ENCODE data around the gene ELOVL7. TPM values are rescaled to one million over a fixed set of nuclear protein-coding genes. Genes with fewer than 3 reads are reported as not detected.
A peak's percentile ranks its signal among the peaks of the same experiment; 100 is the strongest.

Gene ELOVL7
- total RNA-seq = 10 to 100 TPM; 25.4 to 31.5 TPM

- H3K9ac ChIP-seq (ENCODE audit: low read depth in 2 of 2, low read length in 2 of 2) = peak within 1 kb of the TSS; percentile 70 to 86
- no peaks in the 10 kb centered on the region for H3K9me3 ChIP-seq
- peak; percentile 90 for DNase-seq
- intact Hi-C loops (cut with DNase I) = loop anchor here (10.0 kb wide), 1 partner anchor 169 kb away; no protein-coding TSS in a partner anchor
- no peaks in the 10 kb centered on the region for H3K27me3 ChIP-seq
- no peaks in the 10 kb centered on the region for H3K4me1 ChIP-seq
- no peaks in the 10 kb centered on the region for H3K36me3 ChIP-seq
- H3K4me3 ChIP-seq = peak within 1 kb of the TSS; percentile 85
- TF ChIP-seq, protein P1, sequence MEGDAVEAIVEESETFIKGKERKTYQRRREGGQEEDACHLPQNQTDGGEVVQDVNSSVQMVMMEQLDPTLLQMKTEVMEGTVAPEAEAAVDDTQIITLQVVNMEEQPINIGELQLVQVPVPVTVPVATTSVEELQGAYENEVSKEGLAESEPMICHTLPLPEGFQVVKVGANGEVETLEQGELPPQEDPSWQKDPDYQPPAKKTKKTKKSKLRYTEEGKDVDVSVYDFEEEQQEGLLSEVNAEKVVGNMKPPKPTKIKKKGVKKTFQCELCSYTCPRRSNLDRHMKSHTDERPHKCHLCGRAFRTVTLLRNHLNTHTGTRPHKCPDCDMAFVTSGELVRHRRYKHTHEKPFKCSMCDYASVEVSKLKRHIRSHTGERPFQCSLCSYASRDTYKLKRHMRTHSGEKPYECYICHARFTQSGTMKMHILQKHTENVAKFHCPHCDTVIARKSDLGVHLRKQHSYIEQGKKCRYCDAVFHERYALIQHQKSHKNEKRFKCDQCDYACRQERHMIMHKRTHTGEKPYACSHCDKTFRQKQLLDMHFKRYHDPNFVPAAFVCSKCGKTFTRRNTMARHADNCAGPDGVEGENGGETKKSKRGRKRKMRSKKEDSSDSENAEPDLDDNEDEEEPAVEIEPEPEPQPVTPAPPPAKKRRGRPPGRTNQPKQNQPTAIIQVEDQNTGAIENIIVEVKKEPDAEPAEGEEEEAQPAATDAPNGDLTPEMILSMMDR (IDR thresholded peaks at IDR 0.05) = no peak
- peak within 1 kb of the TSS; percentile 10 for H3K27ac ChIP-seq
Measured at GRCh38 chr5:60843936-60844905, at the start of gene ELOVL7. Gene ELOVL7, minus strand, starts transcription at chr5:60844269. Its CDS starts 56,872 bp downstream, at chr5:60787397.

DNA sequence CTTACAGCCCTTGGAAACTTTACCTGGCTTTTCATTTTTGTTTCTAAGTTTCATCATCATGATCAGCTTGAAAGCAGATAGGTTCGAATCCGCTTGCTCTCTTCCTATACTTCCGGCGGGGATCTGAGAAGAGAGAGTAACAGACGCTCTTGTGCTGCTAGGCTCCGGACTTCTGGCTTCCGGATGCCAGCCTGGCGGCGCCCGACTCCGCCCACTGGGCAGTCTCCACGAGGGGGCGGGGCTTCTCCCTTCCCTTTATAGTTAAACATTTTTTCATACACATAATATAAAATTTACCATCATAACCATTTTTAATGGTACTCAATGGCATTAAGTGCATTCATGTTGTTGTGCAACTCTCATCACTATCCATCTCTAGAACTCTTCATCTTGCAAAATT is 49.5 kb upstream of the ELOVL7 start:
- Histone ChIP-seq H3K4me3 (no peak overlapping the region), H3K9ac (ENCODE audit: low read depth in 2 of 2, low read length in 2 of 2) (no peak overlapping the region), H3K4me1 (no peaks in the 10 kb centered on the region), H3K9me3 (no peaks in the 10 kb centered on the region), H3K27me3 (no peaks in the 10 kb centered on the region), H3K36me3 (no peaks in the 10 kb centered on the region), H3K27ac (no peak overlapping the region)
- DNase-seq = no peak
- TF ChIP-seq, protein P1 (IDR thresholded peaks at IDR 0.05) = no peak
- intact Hi-C loops (cut with DNase I) = no loop called here

DNA sequence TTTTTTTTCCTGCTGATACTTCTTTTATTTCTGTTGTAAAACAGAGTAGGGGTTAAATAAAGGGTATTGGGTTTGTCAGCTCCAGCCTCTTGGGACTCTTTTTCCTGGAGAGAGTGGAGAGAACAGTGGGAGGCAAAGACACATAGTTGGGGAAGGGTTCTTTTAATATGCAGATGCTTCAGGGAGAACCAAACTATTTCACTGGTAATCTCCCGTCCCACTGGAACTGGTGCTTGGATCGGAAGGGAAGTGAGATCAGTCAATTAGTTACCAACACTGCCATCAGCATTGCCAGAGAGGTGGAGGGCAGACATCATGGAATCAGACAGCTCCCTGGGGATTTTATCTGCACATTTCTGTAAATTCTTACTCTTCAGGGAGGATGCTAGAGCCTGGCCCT is 47.6 kb upstream of the ELOVL7 start:
- H3K4me1 ChIP-seq = no peaks in the 10 kb centered on the region
- TF ChIP-seq, protein P1 (IDR thresholded peaks at IDR 0.05) = no peak
- H3K27me3 ChIP-seq = no peaks in the 10 kb centered on the region
- H3K27ac ChIP-seq = no peak overlapping the region
- intact Hi-C loops (cut with DNase I) = no loop called here
- H3K9ac ChIP-seq (ENCODE audit: low read depth in 2 of 2, low read length in 2 of 2) = no peak overlapping the region
- no peaks in the 10 kb centered on the region for H3K9me3 ChIP-seq
- no peaks in the 10 kb centered on the region for H3K36me3 ChIP-seq
- no peak overlapping the region for H3K4me3 ChIP-seq
- no peak for DNase-seq

DNA sequence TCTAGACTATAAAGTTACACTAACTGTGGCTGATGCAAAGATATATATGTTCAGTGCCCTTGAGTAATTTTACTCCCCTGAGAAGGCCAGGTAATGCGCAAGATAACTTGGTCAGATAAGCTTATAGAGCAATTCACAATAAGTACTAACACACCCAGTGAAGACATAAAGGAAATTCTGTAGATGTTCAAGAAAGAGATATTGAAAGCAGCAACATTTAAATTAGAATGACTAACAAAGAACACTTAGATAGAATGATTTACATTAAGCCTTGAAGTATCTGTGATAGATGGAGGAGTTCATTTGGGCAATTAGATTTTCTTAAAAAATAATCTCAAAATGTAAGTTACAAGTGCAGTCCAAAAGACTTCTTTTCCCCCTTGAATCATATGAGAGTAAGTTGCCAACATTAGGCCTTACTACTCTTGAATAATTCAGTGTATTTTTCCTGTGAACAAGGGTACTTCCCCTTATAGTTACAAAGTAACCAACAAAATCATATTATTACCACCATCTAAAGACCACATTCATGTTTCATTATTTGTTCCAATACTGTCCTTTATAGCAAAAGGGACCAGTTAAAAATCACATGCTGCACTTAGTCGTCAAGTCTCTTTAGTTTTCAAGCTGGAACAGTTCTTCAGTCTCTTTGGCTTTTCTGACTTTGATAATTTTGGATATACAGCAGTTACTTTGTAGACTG is 44.4 kb upstream of the ELOVL7 start:
- Histone ChIP-seq H3K4me1 (no peaks in the 10 kb centered on the region), H3K36me3 (no peaks in the 10 kb centered on the region), H3K9me3 (no peaks in the 10 kb centered on the region), H3K4me3 (no peak overlapping the region), H3K27ac (no peak overlapping the region), H3K27me3 (no peaks in the 10 kb centered on the region), H3K9ac (ENCODE audit: low read depth in 2 of 2, low read length in 2 of 2) (no peak overlapping the region)
- intact Hi-C loops (cut with DNase I) = no loop called here
- TF ChIP-seq, protein P1 (IDR thresholded peaks at IDR 0.05) = no peak
- no peak for DNase-seq

GRCh38 chr5:60887746-60888145 is 43.7 kb upstream of the ELOVL7 start:
- H3K4me3 ChIP-seq = no peak overlapping the region
- intact Hi-C loops (cut with DNase I) = no loop called here
- DNase-seq = no peak
- no peaks in the 10 kb centered on the region for H3K27me3 ChIP-seq
- no peaks in the 10 kb centered on the region for H3K4me1 ChIP-seq
- H3K9me3 ChIP-seq = no peaks in the 10 kb centered on the region
- H3K9ac ChIP-seq (ENCODE audit: low read depth in 2 of 2, low read length in 2 of 2) = no peak overlapping the region
- H3K27ac ChIP-seq = no peak overlapping the region
- H3K36me3 ChIP-seq = no peaks in the 10 kb centered on the region
- TF ChIP-seq, protein P1 (IDR thresholded peaks at IDR 0.05) = no peak

Data from colonic mucosa (tissue), 4 donors.